HG03139 (cell line): Measurements from ENCODE around the gene ABCA7.

Experiments used
- ATAC-seq: cut with Tn5 transposase; IDR thresholded peaks from one replicate; pipeline ENCODE4 v1.9.1; 2021; ENCODE audit not compliant: unreplicated experiment

Gene ABCA7

GRCh38 chr19:1055886-1056620 is 16.1 kb downstream of the ABCA7 start:
- ATAC-seq = no peak

- no peak for ATAC-seq
Measured at GRCh38 chr19:1057176-1057855, 17.4 kb downstream of the ABCA7 start.

- no peak for ATAC-seq
Measured at GRCh38 chr19:1058112-1058511, 18.2 kb downstream of the ABCA7 start.

- no peak for ATAC-seq
Measured at GRCh38 chr19:1060689-1061088, 20.8 kb downstream of the ABCA7 start.

- no peak for ATAC-seq
Measured at GRCh38 chr19:1061987-1062386, 22.1 kb downstream of the ABCA7 start.

GRCh38 chr19:1062387-1063029 is 22.6 kb downstream of the ABCA7 start:
- no peak for ATAC-seq

GRCh38 chr19:1063030-1063908 is 23.4 kb downstream of the ABCA7 start:
- ATAC-seq = no peak

- ATAC-seq = no peak
Measured at GRCh38 chr19:1063909-1064660, 24.2 kb downstream of the ABCA7 start.

GRCh38 chr19:1064661-1065605 is 25.0 kb downstream of the ABCA7 start:
- ATAC-seq = no peak

- no peak for ATAC-seq
Measured at GRCh38 chr19:1065606-1066109, 25.8 kb downstream of the ABCA7 start.

GRCh38 chr19:1066251-1066747 is 26.4 kb downstream of the ABCA7 start:
- ATAC-seq = no peak

GRCh38 chr19:1066748-1067340 is 26.9 kb downstream of the ABCA7 start, which contains the start of gene ARHGAP45:
Gene ARHGAP45 (plus strand): TSS chr19:1067167. CDS start chr19:1067406, 239 bp downstream.
- ATAC-seq = no peak

GRCh38 chr19:1067341-1067957 is 27.5 kb downstream of the ABCA7 start:
- ATAC-seq = no peak

GRCh38 chr19:1068009-1069001 is 28.4 kb downstream of the ABCA7 start:
- no peak for ATAC-seq

GRCh38 chr19:1069009-1069779 is 29.3 kb downstream of the ABCA7 start:
- ATAC-seq = no peak

- no peak for ATAC-seq
Measured at GRCh38 chr19:1070576-1070930, 30.6 kb downstream of the ABCA7 start.
